ENCODE data around the gene PYCR2.
"Not testable (repeated sequence)": the region's sequence is repeated elsewhere in the genome, so short reads cannot be mapped to it uniquely, and the experiment has no call there.

DNA sequence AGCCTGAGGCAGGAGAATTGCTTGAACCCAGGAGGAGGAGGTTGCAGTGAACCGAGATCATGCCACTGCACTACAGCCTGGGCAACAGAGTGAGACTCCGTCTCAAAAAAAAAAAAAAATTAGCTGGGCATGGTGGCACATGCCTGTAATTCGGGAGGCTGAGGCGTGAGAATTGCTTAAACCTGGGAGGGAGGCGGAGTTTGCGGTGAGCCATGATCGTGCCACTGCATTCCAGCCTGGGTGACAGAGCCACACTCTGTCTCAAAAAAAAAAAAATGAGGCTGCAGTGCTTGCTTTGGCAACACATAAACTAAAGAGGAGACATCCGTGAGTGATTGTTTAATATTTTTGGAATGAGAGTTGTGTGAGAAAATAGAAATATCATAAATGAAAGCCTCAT lies 12.0 kb upstream of the PYCR2 start:
- not testable (repeated sequence) for TF ChIP-seq POLR2AphosphoS5, EP300 (IDR thresholded peaks at IDR 0.05)
